ENCODE results near the gene TTC3.

GRCh38 chr21:37040212-37040611, 32.8 kb upstream of the TTC3 start:
- TF ChIP-seq ATF1 (CRISPR knock-in tag; IDR thresholded peaks at IDR 0.05), result no peak
- no peak for TF ChIP-seq FOXK1 (CRISPR knock-in tag; IDR thresholded peaks at IDR 0.05)
- no peak for TF ChIP-seq CTCF (IDR thresholded peaks at IDR 0.05)
- TF ChIP-seq, protein P1, sequence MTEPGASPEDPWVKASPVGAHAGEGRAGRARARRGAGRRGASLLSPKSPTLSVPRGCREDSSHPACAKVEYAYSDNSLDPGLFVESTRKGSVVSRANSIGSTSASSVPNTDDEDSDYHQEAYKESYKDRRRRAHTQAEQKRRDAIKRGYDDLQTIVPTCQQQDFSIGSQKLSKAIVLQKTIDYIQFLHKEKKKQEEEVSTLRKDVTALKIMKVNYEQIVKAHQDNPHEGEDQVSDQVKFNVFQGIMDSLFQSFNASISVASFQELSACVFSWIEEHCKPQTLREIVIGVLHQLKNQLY (CRISPR knock-in tag; IDR thresholded peaks at IDR 0.05), result no peak
- no peak for TF ChIP-seq MYBL2 (CRISPR knock-in tag; IDR thresholded peaks at IDR 0.05)
- no peak for TF ChIP-seq JUN (CRISPR knock-in tag; IDR thresholded peaks at IDR 0.05)
- no peak for TF ChIP-seq SMAD4 (CRISPR knock-in tag; IDR thresholded peaks at IDR 0.05)

Data from WTC11 (cell line).